H9 (cell line): ENCODE data around the gene PGPEP1. TPM values are rescaled to one million over a fixed set of nuclear protein-coding genes. Genes with fewer than 3 reads are reported as not detected.
"Not testable (repeated sequence)": the region's sequence is repeated elsewhere in the genome, so short reads cannot be mapped to it uniquely, and the experiment has no call there.

Experiments
- DNase-seq: peaks from one replicate; pipeline ENCODE4 v3.0.0-alpha.2; 2017
- H2AFZ ChIP-seq: one replicate; pipeline ENCODE4 v1.6.1; 2013; ENCODE audit warnings: mild to moderate bottlenecking, low read length, control low read depth, moderate library complexity
- H2AK5ac ChIP-seq: 2 replicates; pipeline ENCODE4 v1.6.1; 2013; ENCODE audit warnings: low read length, control low read depth, mixed read lengths; ENCODE audit not compliant: insufficient read length
- H2BK120ac ChIP-seq: one replicate; pipeline ENCODE4 v1.6.1; 2013; ENCODE audit warnings: low read depth, mild to moderate bottlenecking, low read length, control low read depth, inconsistent platforms; ENCODE audit not compliant: poor library complexity, severe bottlenecking
- H2BK12ac ChIP-seq: 2 replicates; pipeline ENCODE4 v1.6.1; 2013; ENCODE audit warnings: low read length, control low read depth, mixed read lengths, low read depth; ENCODE audit not compliant: insufficient read length
- H2BK15ac ChIP-seq: 2 replicates; pipeline ENCODE4 v1.6.1; 2013; ENCODE audit warnings: low read depth, low read length, control low read depth
- H2BK20ac ChIP-seq: one replicate; pipeline ENCODE4 v1.6.1; 2013; ENCODE audit warnings: low read depth, mild to moderate bottlenecking, low read length, control low read depth, inconsistent platforms; ENCODE audit not compliant: poor library complexity, severe bottlenecking
- H2BK5ac ChIP-seq: 2 replicates; pipeline ENCODE4 v1.6.1; 2013; ENCODE audit warnings: low read length, control low read depth, mixed read lengths; ENCODE audit not compliant: insufficient read length
- H3K14ac ChIP-seq: 2 replicates; pipeline ENCODE4 v1.6.1; 2013; ENCODE audit warnings: low read length, control low read depth; ENCODE audit not compliant: insufficient read depth
- H3K18ac ChIP-seq: 2 replicates; pipeline ENCODE4 v1.6.1; 2013; ENCODE audit warnings: low read depth, mild to moderate bottlenecking, mixed read lengths, low read length, control low read depth; ENCODE audit not compliant: insufficient read length
- H3K23ac ChIP-seq: 2 replicates; pipeline ENCODE4 v1.6.1; 2013; ENCODE audit warnings: low read length, control low read depth, mixed read lengths, low read depth; ENCODE audit not compliant: insufficient read length
- H3K23me2 ChIP-seq: 2 replicates; pipeline ENCODE4 v1.6.1; 2013; ENCODE audit warnings: low read depth, mild to moderate bottlenecking, mixed read lengths, low read length, control low read depth; ENCODE audit not compliant: insufficient read length, poor library complexity, severe bottlenecking
- H3K27ac ChIP-seq: 2 replicates; pipeline ENCODE4 v1.5.1; 2013; ENCODE audit warnings: low read length, control low read depth, mixed read lengths, low read depth; ENCODE audit not compliant: insufficient read length
- H3K27me3 ChIP-seq: 2 replicates; pipeline ENCODE4 v1.6.1; 2013; ENCODE audit warnings: low read length, control low read depth, inconsistent platforms; ENCODE audit not compliant: insufficient read depth
- H3K4ac ChIP-seq: 2 replicates; pipeline ENCODE4 v1.6.1; 2013; ENCODE audit warnings: low read depth, mild to moderate bottlenecking, control low read depth, inconsistent platforms, low read length, moderate library complexity
- H3K4me1 ChIP-seq: 2 replicates; pipeline ENCODE4 v1.6.1; 2013; ENCODE audit warnings: low read length, control low read depth, inconsistent platforms; ENCODE audit not compliant: insufficient read depth
- H3K4me2 ChIP-seq: 2 replicates; pipeline ENCODE4 v1.6.1; 2013; ENCODE audit warnings: low read length, control low read depth, mixed read lengths; ENCODE audit not compliant: insufficient read length, insufficient read depth
- H3K56ac ChIP-seq: 2 replicates; pipeline ENCODE4 v1.6.1; 2013; ENCODE audit warnings: low read depth, mild to moderate bottlenecking, mixed read lengths, low read length, control low read depth; ENCODE audit not compliant: insufficient read length
- H3K79me1 ChIP-seq: 2 replicates; pipeline ENCODE4 v1.6.1; 2013; ENCODE audit warnings: low read depth, mild to moderate bottlenecking, moderate library complexity, low read length, control low read depth, inconsistent platforms; ENCODE audit not compliant: insufficient read depth, poor library complexity, severe bottlenecking
- H3K79me2 ChIP-seq: 2 replicates; pipeline ENCODE4 v1.6.1; 2013; ENCODE audit warnings: low read length, control low read depth, inconsistent platforms; ENCODE audit not compliant: insufficient read depth
- H3K9ac ChIP-seq: 2 replicates; pipeline ENCODE4 v1.6.1; 2013; ENCODE audit warnings: low read length, control low read depth, mixed read lengths; ENCODE audit not compliant: insufficient read length; ENCODE audit errors: extremely low read depth
- H3K9me3 ChIP-seq: one replicate; pipeline ENCODE4 v1.6.1; 2013; ENCODE audit warnings: low read depth, low read length, inconsistent platforms; ENCODE audit not compliant: control insufficient read depth
- H3T11ph ChIP-seq: one replicate; pipeline ENCODE4 v1.6.1; 2013; ENCODE audit warnings: mild to moderate bottlenecking, low read length, control low read depth, inconsistent platforms
- H4K20me1 ChIP-seq: one replicate; pipeline ENCODE4 v1.6.1; 2013; ENCODE audit not compliant: control insufficient read depth, insufficient read length, insufficient read depth
- H4K5ac ChIP-seq: 2 replicates; pipeline ENCODE4 v1.6.1; 2013; ENCODE audit warnings: low read depth, mild to moderate bottlenecking, mixed read lengths, low read length, control low read depth; ENCODE audit not compliant: insufficient read length
- H4K8ac ChIP-seq: replicated peaks from 2 replicates; pipeline ENCODE4 v1.6.1; 2013; ENCODE audit warnings: low read length, control low read depth, mixed read lengths, low read depth; ENCODE audit not compliant: insufficient read length
- H4K91ac ChIP-seq: 2 replicates; pipeline ENCODE4 v1.6.1; 2013; ENCODE audit warnings: low read depth, mild to moderate bottlenecking, moderate library complexity, mixed read lengths, low read length, control low read depth; ENCODE audit not compliant: insufficient read length
- H3K27ac Mint-ChIP-seq, 3 experiments: 2 replicates in 2 of 3; 3 replicates in 1 of 3; pipeline ENCODE4 v1.8.0; 2020 to 2021; ENCODE audit warnings: mixed read lengths in 3 of 3, mild to moderate bottlenecking in 1 of 3, moderate library complexity in 1 of 3
- H3K27me3 Mint-ChIP-seq: 2 replicates; pipeline ENCODE4 v1.8.0; 2021; ENCODE audit warnings: low read depth, mild to moderate bottlenecking, moderate library complexity, mixed read lengths
- H3K36me3 Mint-ChIP-seq, 3 experiments: 2 replicates in 2 of 3; 3 replicates in 1 of 3; pipeline ENCODE4 v1.8.0; 2020 to 2021; ENCODE audit warnings: low read depth in 3 of 3, mixed read lengths in 3 of 3; ENCODE audit not compliant: insufficient read depth in 1 of 3
- H3K4me1 Mint-ChIP-seq, 2 experiments: 2 replicates each; pipeline ENCODE4 v1.8.0; 2020; ENCODE audit warnings: mixed read lengths in 2 of 2
- H3K4me3 Mint-ChIP-seq, 2 experiments: 2 replicates in 1 of 2; 3 replicates in 1 of 2; pipeline ENCODE4 v1.8.0; 2020 to 2021; ENCODE audit warnings: mild to moderate bottlenecking in 2 of 2, mixed read lengths in 2 of 2, moderate library complexity in 1 of 2
- H3K9me3 Mint-ChIP-seq, 2 experiments: 2 replicates in 1 of 2; 3 replicates in 1 of 2; pipeline ENCODE4 v1.8.0; 2020; ENCODE audit warnings: mild to moderate bottlenecking in 2 of 2, mixed read lengths in 2 of 2, moderate library complexity in 1 of 2
- CTCF ChIP-seq: fragments of 200-600 bp; sonication (generic); conservative IDR thresholded peaks from 3 replicates; pipeline ENCODE4 v1.8.0; 2021; ENCODE audit warnings: antibody characterized with exemption, mild to moderate bottlenecking
- WGBS: extraction: QIAGEN DNeasy Blood & Tissue Kit; methylation state at CpG from one replicate; pipeline ENCODE4 v1.1.7; 2013; ENCODE audit warnings: missing lambda C conversion rate, low lambda C conversion rate, mixed read lengths; ENCODE audit not compliant: insufficient read length; ENCODE audit errors: extremely low coverage; 5-methylcytosine and 5-hydroxymethylcytosine counted together
- total RNA-seq: library from RNA; stranded (reverse); gene quantifications from 2 replicates; pipeline ENCODE4 v1.2.1, GENCODE V29; 2021

The PGPEP1 gene
- total RNA-seq, 1 experiment from 2014 or later = 64.8 TPM

GRCh38 chr19:18353378-18354005 is 13.1 kb downstream of the PGPEP1 start:
- Histone ChIP-seq H2AK5ac (no peak overlapping the region), H3K23ac (no peak overlapping the region), H3K27me3 (no peaks in the 10 kb centered on the region), H2BK15ac (no peak overlapping the region), H3T11ph (no peak overlapping the region), H3K4me1 (no peaks in the 10 kb centered on the region), H4K91ac (no peak overlapping the region), H3K79me2 (no peaks in the 10 kb centered on the region), H4K20me1 (no peaks in the 10 kb centered on the region), H2BK5ac (no peak overlapping the region), H4K8ac (no peak overlapping the region), H2AFZ (no peak overlapping the region), H3K9me3 (no peaks in the 10 kb centered on the region), H3K9ac (no peak overlapping the region), H2BK20ac (no peak overlapping the region), H3K4me2 (no peak overlapping the region), H3K4ac (no peak overlapping the region), H3K79me1 (no peaks in the 10 kb centered on the region), H3K18ac (no peak overlapping the region), H4K5ac (no peak overlapping the region), H2BK12ac (no peak overlapping the region), H2BK120ac (no peak overlapping the region), H3K23me2 (no peaks in the 10 kb centered on the region), H3K14ac (no peak overlapping the region), H3K27ac (no peak overlapping the region), H3K56ac (no peak overlapping the region)
- WGBS = no CpG with 5 or more reads among the region's 8 CpGs
- no peaks in the 10 kb centered on the region for H3K27me3 Mint-ChIP-seq
- H3K4me1 Mint-ChIP-seq = no peaks in the 10 kb centered on the region
- H3K4me3 Mint-ChIP-seq = no peak overlapping the region
- TF ChIP-seq CTCF = no peak
- no peak for DNase-seq
- H3K36me3 Mint-ChIP-seq = peaks cover 14 to 67% (median 15%) of the 10 kb centered on the region in 3 experiments
- peak overlapping the region in 1 of 3 experiments; percentile 14; a peak in 1 of 7 replicates for H3K27ac Mint-ChIP-seq
- H3K9me3 Mint-ChIP-seq = no peaks in the 10 kb centered on the region

- peaks cover 19 to 73% (median 19%) of the 10 kb centered on the region in 3 experiments for H3K36me3 Mint-ChIP-seq
- not testable (repeated sequence) for H2AK5ac ChIP-seq
These were observed 14.3 kb downstream of the PGPEP1 start for GRCh38 chr19:18354743-18355142.

More at GRCh38 chr19:18354743-18355142, 14.3 kb downstream of the PGPEP1 start:
- not testable (repeated sequence) for H4K5ac ChIP-seq, H3K4me1 ChIP-seq, H4K20me1 ChIP-seq, H2BK20ac ChIP-seq, H4K8ac ChIP-seq, H2BK120ac ChIP-seq, DNase-seq, H2AFZ ChIP-seq, H3K9ac ChIP-seq, H3K14ac ChIP-seq, H3K23ac ChIP-seq, H3K18ac ChIP-seq, H3K27ac Mint-ChIP-seq, H3K4me3 Mint-ChIP-seq, H3K9me3 ChIP-seq, H3K4me1 Mint-ChIP-seq, H3K23me2 ChIP-seq, H3K27ac ChIP-seq, H3K79me2 ChIP-seq, H4K91ac ChIP-seq, H3K4me2 ChIP-seq, H3K79me1 ChIP-seq, H3K4ac ChIP-seq, H2BK5ac ChIP-seq, H3T11ph ChIP-seq, H3K27me3 ChIP-seq, H2BK12ac ChIP-seq, H3K27me3 Mint-ChIP-seq, H3K56ac ChIP-seq, H2BK15ac ChIP-seq, H3K9me3 Mint-ChIP-seq
- no CpG with 5 or more reads among the region's 7 CpGs for WGBS
